Mucosa of descending colon (tissue), 3 donors: Measurements from ENCODE around the gene DUSP7. TPM values are rescaled to one million over a fixed set of nuclear protein-coding genes. Genes with fewer than 3 reads are reported as not detected.
A peak's percentile ranks its signal among the peaks of the same experiment; 100 is the strongest.
"Not testable (repeated sequence)": the region's sequence is repeated elsewhere in the genome, so short reads cannot be mapped to it uniquely, and the experiment has no call there.

Source experiments
- ATAC-seq: fragments of 200-7000 bp; cut with Tn5 transposase; one replicate; pipeline ENCODE4 v1.9.1; 2020; ENCODE audit warnings: mild to moderate bottlenecking, moderate library complexity
- DNase-seq, 3 donors: peaks; one replicate each; pipeline ENCODE4 v3.0.0-alpha.2; 2020
- H3K36me3 ChIP-seq: fragments of 200-600 bp; one replicate; pipeline ENCODE4 v1.8.0; 2021; ENCODE audit warnings: low read depth, mild to moderate bottlenecking
- H3K4me1 ChIP-seq: fragments of 200-600 bp; one replicate; pipeline ENCODE4 v1.8.0; 2021; ENCODE audit warnings: low read depth, mild to moderate bottlenecking
- H3K4me3 ChIP-seq: fragments of 200-600 bp; one replicate; pipeline ENCODE4 v1.8.0; 2021; ENCODE audit warnings: mild to moderate bottlenecking
- H3K9me3 ChIP-seq: fragments of 200-600 bp; one replicate; pipeline ENCODE4 v1.8.0; 2021; ENCODE audit warnings: mild to moderate bottlenecking
- intact Hi-C, 2 donors: fragments of 100-400 bp; cut with DNase I in 1 of 2; cut with micrococcal nuclease in 1 of 2; formaldehyde crosslinking; loops; one replicate each; pipeline versions ENCODE4 v1.11.0 to v1.11.1; 2022; cut with DNase I, micrococcal nuclease
- total RNA-seq, 3 donors: library from RNA; stranded (reverse); fragmentation: NEBNext Ultra II Directional in 2 of 3; extraction: Animal tissue kit (Norgen Biotek cat#: 25700) in 2 of 3; gene quantifications; one replicate each; pipeline versions ENCODE4 v1.2.1 to v1.2.4, GENCODE V29; 2021 to 2023
- TF ChIP-seq, protein P1 (sequence below): fragments of 200-600 bp; IDR thresholded peaks from one replicate; pipeline ENCODE4 v1.8.0; 2022; ENCODE audit warnings: antibody characterized with exemption, mild to moderate bottlenecking
- donor health status: DM: no; HTN: no; CAD: no; lungs with moderate emphysema.
- donor health status: DM: no; HTN: no; CAD: no.
- donor health status: DM: no; HTN: yes; CAD: no.

DUSP7 gene
- total RNA-seq, 3 donors from 2014 or later: 6.9 to 12.3 (median 8.0) TPM

DNA sequence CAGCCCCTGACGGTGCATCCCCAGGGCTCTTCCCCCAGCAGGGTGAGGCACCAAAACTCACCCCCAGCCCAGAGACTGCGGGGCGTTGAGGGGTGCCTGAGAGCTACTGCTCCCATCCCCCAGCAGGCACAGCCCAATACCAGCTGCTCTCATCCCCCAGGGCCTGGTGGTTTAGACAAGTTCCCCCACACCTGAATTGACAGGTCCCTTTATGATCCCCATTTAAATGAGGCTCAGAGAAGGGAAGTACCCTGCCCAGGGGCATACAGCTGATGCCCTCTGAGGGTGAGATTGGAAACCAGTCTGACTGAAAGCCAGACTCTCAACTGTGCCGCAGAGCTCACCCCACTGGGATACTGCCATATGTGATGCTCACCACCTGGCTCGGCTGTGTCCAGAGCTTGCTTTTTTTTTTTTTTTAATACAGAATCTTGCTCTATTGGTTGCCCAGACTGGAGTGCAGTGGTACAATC lies 20.1 kb downstream of the DUSP7 start:
- TF ChIP-seq, protein P1, sequence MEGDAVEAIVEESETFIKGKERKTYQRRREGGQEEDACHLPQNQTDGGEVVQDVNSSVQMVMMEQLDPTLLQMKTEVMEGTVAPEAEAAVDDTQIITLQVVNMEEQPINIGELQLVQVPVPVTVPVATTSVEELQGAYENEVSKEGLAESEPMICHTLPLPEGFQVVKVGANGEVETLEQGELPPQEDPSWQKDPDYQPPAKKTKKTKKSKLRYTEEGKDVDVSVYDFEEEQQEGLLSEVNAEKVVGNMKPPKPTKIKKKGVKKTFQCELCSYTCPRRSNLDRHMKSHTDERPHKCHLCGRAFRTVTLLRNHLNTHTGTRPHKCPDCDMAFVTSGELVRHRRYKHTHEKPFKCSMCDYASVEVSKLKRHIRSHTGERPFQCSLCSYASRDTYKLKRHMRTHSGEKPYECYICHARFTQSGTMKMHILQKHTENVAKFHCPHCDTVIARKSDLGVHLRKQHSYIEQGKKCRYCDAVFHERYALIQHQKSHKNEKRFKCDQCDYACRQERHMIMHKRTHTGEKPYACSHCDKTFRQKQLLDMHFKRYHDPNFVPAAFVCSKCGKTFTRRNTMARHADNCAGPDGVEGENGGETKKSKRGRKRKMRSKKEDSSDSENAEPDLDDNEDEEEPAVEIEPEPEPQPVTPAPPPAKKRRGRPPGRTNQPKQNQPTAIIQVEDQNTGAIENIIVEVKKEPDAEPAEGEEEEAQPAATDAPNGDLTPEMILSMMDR: no peak
- H3K36me3 ChIP-seq: no peaks in the 10 kb centered on the region
- intact Hi-C loops: no loop called here
- H3K4me3 ChIP-seq: no peak overlapping the region
- DNase-seq (no peak), ATAC-seq (no peak)
- no peaks in the 10 kb centered on the region for H3K9me3 ChIP-seq
- no peaks in the 10 kb centered on the region for H3K4me1 ChIP-seq

DNA sequence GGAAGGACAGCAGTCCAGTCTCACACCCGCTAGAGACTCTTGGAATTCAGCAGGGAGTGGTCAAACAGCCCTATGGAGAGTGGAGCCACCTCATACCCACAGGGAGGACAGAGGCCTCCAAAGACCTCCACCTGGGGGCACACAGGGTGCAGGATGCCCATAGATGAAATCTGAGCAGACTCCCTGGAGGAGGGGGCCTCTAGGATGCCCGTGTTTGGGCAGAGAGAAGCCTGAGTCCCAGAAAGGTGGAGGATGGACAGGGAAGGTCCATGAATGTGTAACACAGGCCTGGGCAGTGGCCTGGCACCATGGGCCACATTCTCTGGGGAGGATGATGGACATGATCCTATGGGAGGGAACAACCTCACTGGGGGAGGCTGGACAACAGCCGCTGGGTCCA lies 21.7 kb downstream of the DUSP7 start:
- Histone ChIP-seq H3K9me3 (no peaks in the 10 kb centered on the region), H3K4me3 (no peak overlapping the region), H3K4me1 (no peaks in the 10 kb centered on the region), H3K36me3 (no peaks in the 10 kb centered on the region)
- TF ChIP-seq, protein P1: no peak
- DNase-seq: no peak
- no peak for ATAC-seq
- intact Hi-C loops: no loop called here

DNA sequence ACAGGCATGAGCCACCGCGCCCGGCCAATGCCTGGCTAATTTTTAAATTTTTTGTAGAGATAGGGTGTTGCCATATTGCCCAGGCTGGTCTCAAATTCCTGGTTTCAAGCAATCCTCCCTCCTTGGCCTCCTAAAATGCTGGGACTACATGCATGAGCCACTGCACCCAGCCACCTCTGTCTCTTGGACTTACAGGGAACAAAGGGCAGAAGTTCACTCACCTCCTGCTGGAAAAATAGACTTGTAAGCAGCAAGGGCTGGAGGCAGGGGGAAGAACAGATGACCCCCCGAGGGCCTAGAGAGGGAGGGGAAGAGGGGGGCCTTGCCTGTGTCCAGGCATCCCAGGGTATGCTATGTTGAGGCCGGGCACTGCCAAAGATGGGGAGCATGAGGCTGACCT lies 22.2 kb downstream of the DUSP7 start:
- TF ChIP-seq, protein P1: no peak
- ATAC-seq: no peak
- no peak for DNase-seq
- Histone ChIP-seq H3K4me1 (no peaks in the 10 kb centered on the region), H3K4me3 (no peak overlapping the region), H3K9me3 (no peaks in the 10 kb centered on the region), H3K36me3 (no peaks in the 10 kb centered on the region)
- intact Hi-C loops: no loop called here

DNA sequence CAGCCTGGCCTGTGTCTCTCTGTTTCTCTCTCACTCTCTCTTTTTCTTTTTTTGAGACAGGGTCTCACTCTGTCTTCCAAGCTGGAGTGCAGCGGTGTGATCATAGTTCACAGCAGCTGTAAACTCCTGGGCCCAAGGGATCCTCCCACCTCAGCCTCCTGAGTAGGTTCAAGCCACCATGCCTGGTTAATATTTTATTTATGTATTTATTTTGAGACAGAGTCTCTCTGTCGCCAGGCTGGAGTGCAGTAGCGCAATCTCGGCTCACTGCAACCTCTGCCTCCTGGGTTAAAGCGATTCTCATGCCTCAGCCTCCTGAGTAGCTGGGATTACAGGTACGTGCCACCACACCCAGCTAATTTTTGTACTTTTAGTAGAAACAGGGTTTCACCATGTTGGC lies 22.6 kb downstream of the DUSP7 start:
- peak; percentile 44 for ATAC-seq
- DNase-seq, H3K36me3 ChIP-seq, H3K4me3 ChIP-seq, H3K4me1 ChIP-seq, H3K9me3 ChIP-seq, intact Hi-C loops: not testable (repeated sequence)

DNA sequence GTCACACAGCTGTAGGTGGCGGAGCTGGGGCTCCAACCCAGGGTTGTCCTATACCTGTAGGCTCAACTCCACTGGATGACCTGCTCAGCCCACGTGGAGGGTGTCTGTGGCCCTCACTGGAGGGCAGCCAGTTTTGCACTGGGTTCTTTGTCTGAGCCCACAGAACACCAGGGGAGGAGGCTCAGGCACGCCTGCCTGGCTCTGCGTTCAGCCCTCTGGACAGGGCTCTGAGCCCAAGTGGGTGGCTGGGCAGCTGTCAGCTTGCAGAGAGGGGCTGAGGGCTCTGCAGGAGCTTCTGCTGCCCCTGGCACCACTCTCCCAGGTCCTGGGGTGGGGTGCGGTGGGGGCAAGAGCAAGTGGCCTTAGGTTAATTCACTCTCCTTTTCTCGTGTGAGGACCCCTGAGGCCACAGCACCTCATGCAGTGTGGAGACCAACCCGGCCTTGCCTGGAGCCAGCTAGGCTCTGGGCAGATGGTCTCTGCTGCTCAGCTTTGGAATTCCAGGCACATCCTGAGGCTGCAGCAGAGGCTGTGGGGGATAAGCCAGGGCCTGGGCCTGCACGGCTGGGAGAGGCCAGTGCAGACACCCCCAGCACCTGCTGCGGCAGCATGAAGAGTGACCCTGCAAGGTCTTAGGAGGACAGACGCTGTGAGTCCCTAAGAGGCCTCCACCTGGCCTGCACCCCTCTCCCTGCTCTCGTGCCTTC lies 23.5 kb downstream of the DUSP7 start:
- Histone ChIP-seq H3K4me3 (no peak overlapping the region), H3K9me3 (no peaks in the 10 kb centered on the region), H3K36me3 (no peaks in the 10 kb centered on the region), H3K4me1 (no peaks in the 10 kb centered on the region)
- DNase-seq (no peak), ATAC-seq (no peak)
- intact Hi-C loops: no loop called here
- TF ChIP-seq, protein P1: no peak

DNA sequence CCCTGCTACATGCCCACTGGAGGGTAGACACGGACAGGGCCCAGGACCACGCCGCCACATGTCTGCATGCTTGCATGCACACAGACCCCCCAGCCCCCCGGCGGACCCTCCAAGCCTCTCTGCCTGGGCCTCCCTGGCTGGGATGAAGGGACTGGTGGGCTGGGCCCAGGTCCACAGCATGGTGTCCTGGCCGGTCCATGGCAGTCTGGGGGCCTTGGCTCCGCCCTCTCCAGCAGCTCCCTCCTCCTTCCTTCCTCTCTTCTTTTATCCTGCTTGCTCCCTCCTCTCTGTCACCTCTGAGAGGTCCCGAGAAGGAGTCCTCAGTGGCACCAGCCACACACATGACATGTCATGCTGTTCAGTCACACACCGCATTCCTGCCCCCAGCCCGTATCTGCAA lies 24.5 kb downstream of the DUSP7 start:
- DNase-seq: no peak
- Histone ChIP-seq H3K9me3 (no peaks in the 10 kb centered on the region), H3K36me3 (no peaks in the 10 kb centered on the region), H3K4me1 (no peaks in the 10 kb centered on the region), H3K4me3 (no peak overlapping the region)
- intact Hi-C loops: no loop called here
- no peak for ATAC-seq
- TF ChIP-seq, protein P1: no peak
